GM23248 (cell line): Measurements from ENCODE around the gene ZNF213.

ENCODE experiments used
- EZH2 ChIP-seq: fragments of 200-600 bp; sonication (generic); IDR thresholded peaks from 2 replicates; pipeline ENCODE4 v1.6.1; 2018; ENCODE audit warnings: antibody characterized with exemption, mild to moderate bottlenecking; ENCODE audit not compliant: insufficient read depth, poor library complexity, severe bottlenecking
- EZH2phosphoT487 ChIP-seq: fragments of 200-600 bp; sonication (generic); IDR thresholded peaks from 2 replicates; pipeline ENCODE4 v1.6.1; 2018; ENCODE audit warnings: antibody characterized with exemption, moderate library complexity, mild to moderate bottlenecking, low read depth; ENCODE audit not compliant: insufficient read depth

- no peak for TF ChIP-seq EZH2
- no peak for TF ChIP-seq EZH2phosphoT487
Observed at GRCh38 chr16:3171855-3172593, 37.2 kb downstream of the ZNF213 start.
